HEK293T (cell line): ENCODE data around the gene E2F1.

Experiments
- CTCF ChIA-PET: fragments of 350-600 bp; formaldehyde crosslinking; extraction: SDS; loops from one replicate; lab custom pipeline; 2021; ENCODE audit warnings: antibody characterized with exemption, inconsistent platforms; lab: Yijun Ruan, JAX
- POLR2A ChIA-PET: fragments of 350-600 bp; formaldehyde crosslinking; extraction: SDS; loops from one replicate; lab custom pipeline; 2020; ENCODE audit warnings: antibody characterized with exemption, inconsistent platforms; lab: Yijun Ruan, JAX
- DNase-seq: peaks from one replicate; pipeline ENCODE4 v3.0.0; 2012; ENCODE audit warnings: mixed read lengths; ENCODE audit errors: extremely low spot score
- ARNT ChIP-seq: fragments of 450-650 bp; IDR thresholded peaks from 2 replicates; pipeline ENCODE4 v1.6.1; 2017; ENCODE audit warnings: mild to moderate bottlenecking
- BHLHE40 ChIP-seq: fragments of 450-650 bp; IDR thresholded peaks from 2 replicates; pipeline ENCODE4 v1.6.1; 2016; ENCODE audit warnings: mild to moderate bottlenecking, moderate library complexity, borderline replicate concordance
- CTBP1 ChIP-seq: fragments of 450-650 bp; IDR thresholded peaks from 2 replicates; pipeline ENCODE4 v1.6.1; 2016; ENCODE audit warnings: borderline replicate concordance
- ELF4 ChIP-seq: fragments of 450-650 bp; IDR thresholded peaks from 2 replicates; pipeline ENCODE4 v1.6.1; 2017; ENCODE audit warnings: antibody characterized with exemption
- FOXA1 ChIP-seq: fragments of 450-650 bp; IDR thresholded peaks from 2 replicates; pipeline ENCODE4 v1.6.1; 2016; ENCODE audit warnings: mild to moderate bottlenecking
- FOXK2 ChIP-seq: fragments of 450-650 bp; IDR thresholded peaks from 2 replicates; pipeline ENCODE4 v1.6.1; 2016; ENCODE audit warnings: mild to moderate bottlenecking
- FOXM1 ChIP-seq: fragments of 450-650 bp; IDR thresholded peaks from 2 replicates; pipeline ENCODE4 v1.6.1; 2017; ENCODE audit warnings: mild to moderate bottlenecking, borderline replicate concordance
- HDGF ChIP-seq: fragments of 450-650 bp; IDR thresholded peaks from 2 replicates; pipeline ENCODE4 v1.6.1; 2017; ENCODE audit warnings: antibody characterized with exemption, borderline replicate concordance
- L3MBTL2 ChIP-seq: fragments of 450-650 bp; conservative IDR thresholded peaks from 2 replicates; pipeline ENCODE4 v1.6.1; 2016; ENCODE audit warnings: mild to moderate bottlenecking
- LEF1 ChIP-seq: fragments of 450-650 bp; IDR thresholded peaks from 2 replicates; pipeline ENCODE4 v1.6.1; 2017; ENCODE audit warnings: mild to moderate bottlenecking, borderline replicate concordance
- NFRKB ChIP-seq: fragments of 450-650 bp; IDR thresholded peaks from 2 replicates; pipeline ENCODE4 v1.6.1; 2016; ENCODE audit warnings: mild to moderate bottlenecking, moderate library complexity
- PKNOX1 ChIP-seq: fragments of 450-650 bp; IDR thresholded peaks from 2 replicates; pipeline ENCODE4 v1.6.1; 2016
- SP1 ChIP-seq: fragments of 450-650 bp; IDR thresholded peaks from 2 replicates; pipeline ENCODE4 v1.6.1; 2017
- SUZ12 ChIP-seq: fragments of 450-650 bp; IDR thresholded peaks from 2 replicates; pipeline ENCODE4 v1.6.1; 2016; ENCODE audit warnings: mild to moderate bottlenecking
- TARDBP ChIP-seq: fragments of 450-650 bp; IDR thresholded peaks from 2 replicates; pipeline ENCODE4 v1.6.1; 2016
- ZNF384 ChIP-seq: fragments of 450-650 bp; IDR thresholded peaks from 2 replicates; pipeline ENCODE4 v1.6.1; 2016

E2F1 gene

GRCh38 chr20:33659341-33660034 lies 26.7 kb downstream of the E2F1 start:
- TF ChIP-seq LEF1 (no peak), FOXA1 (no peak), ARNT (no peak), BHLHE40 (no peak), TARDBP (no peak), ELF4 (no peak), PKNOX1 (no peak), SUZ12 (no peak), FOXK2 (no peak), NFRKB (no peak), L3MBTL2 (no peak), ZNF384 (no peak), SP1 (no peak), CTBP1 (no peak), HDGF (no peak), FOXM1 (no peak)
- CTCF ChIA-PET = no interaction called here
- POLR2A ChIA-PET = no interaction called here
- DNase-seq = no peak

GRCh38 chr20:33658929-33659328 lies 27.3 kb downstream of the E2F1 start:
- ChIA-PET CTCF (no interaction called here), POLR2A (no interaction called here)
- no peak for TF ChIP-seq L3MBTL2
- no peak for TF ChIP-seq LEF1
- TF ChIP-seq BHLHE40 = no peak
- TF ChIP-seq PKNOX1 = no peak
- TF ChIP-seq ARNT = no peak
- TF ChIP-seq TARDBP = no peak
- no peak for TF ChIP-seq NFRKB
- TF ChIP-seq FOXA1 = no peak
- TF ChIP-seq ELF4 = no peak
- no peak for TF ChIP-seq HDGF
- TF ChIP-seq FOXK2 = no peak
- TF ChIP-seq SUZ12 = no peak
- TF ChIP-seq CTBP1 = no peak
- no peak for TF ChIP-seq ZNF384
- TF ChIP-seq SP1 = no peak
- no peak for TF ChIP-seq FOXM1
- DNase-seq = no peak

GRCh38 chr20:33658510-33658909 lies 27.7 kb downstream of the E2F1 start:
- TF ChIP-seq ELF4 (no peak), FOXA1 (no peak), SUZ12 (no peak), ARNT (no peak), FOXM1 (no peak), ZNF384 (no peak), L3MBTL2 (no peak), SP1 (no peak), PKNOX1 (no peak), TARDBP (no peak), HDGF (no peak), FOXK2 (no peak), CTBP1 (no peak), NFRKB (no peak), LEF1 (no peak), BHLHE40 (no peak)
- no peak for DNase-seq
- ChIA-PET CTCF (no interaction called here), POLR2A (no interaction called here)

GRCh38 chr20:33657704-33658095 lies 28.5 kb downstream of the E2F1 start:
- TF ChIP-seq LEF1 (no peak), FOXK2 (no peak), ELF4 (no peak), TARDBP (no peak), SUZ12 (no peak), SP1 (no peak), FOXM1 (no peak), ARNT (no peak), CTBP1 (no peak), NFRKB (no peak), HDGF (no peak), L3MBTL2 (no peak), FOXA1 (no peak)
- no peak for DNase-seq
- ChIA-PET CTCF (no interaction called here), POLR2A (no interaction called here)

GRCh38 chr20:33656783-33657703 lies 29.1 kb downstream of the E2F1 start:
- POLR2A ChIA-PET = no interaction called here
- TF ChIP-seq TARDBP = no peak
- DNase-seq = no peak
- CTCF ChIA-PET = no interaction called here
